Activated T-cell treated with anti-CD3 and anti-CD28 coated beads, Interleukin-2, amount 50 U/mL, for 72 hours (primary cell): ENCODE data around the gene NR1H2. TPM values are rescaled to one million over a fixed set of nuclear protein-coding genes. Genes with fewer than 3 reads are reported as not detected.

Source experiments
- ATAC-seq, 2 donors: fragments of 150-1000 bp; cut with Tn5 transposase; replicated peaks in 1 of 2; 2 replicates each; pipeline ENCODE4 v1.10.0; 2021; ENCODE audit warnings: moderate library complexity in 2 of 2, mild to moderate bottlenecking in 1 of 2
- DNase-seq, 2 donors: peaks; one replicate each; pipeline ENCODE4 v3.0.0; 2021 to 2022; ENCODE audit warnings: mixed read lengths in 1 of 2
- H3K27ac Mint-ChIP-seq: one replicate; pipeline ENCODE4 v1.8.0; 2022; ENCODE audit warnings: mild to moderate bottlenecking, moderate library complexity, mixed read lengths
- H3K27me3 Mint-ChIP-seq: one replicate; pipeline ENCODE4 v1.8.0; 2022; ENCODE audit warnings: low read depth, mixed read lengths
- H3K36me3 Mint-ChIP-seq, 2 donors: one replicate each; pipeline ENCODE4 v1.8.0; 2022; ENCODE audit warnings: mixed read lengths in 2 of 2, mild to moderate bottlenecking in 1 of 2; ENCODE audit not compliant: insufficient read depth in 2 of 2
- H3K4me1 Mint-ChIP-seq: one replicate; pipeline ENCODE4 v1.8.0; 2022; ENCODE audit warnings: low read depth, mixed read lengths
- H3K4me3 Mint-ChIP-seq, 2 donors: one replicate each; pipeline ENCODE4 v1.8.0; 2022; ENCODE audit warnings: mild to moderate bottlenecking in 2 of 2, mixed read lengths in 2 of 2, moderate library complexity in 2 of 2
- H3K9me3 Mint-ChIP-seq, 2 donors: one replicate each; pipeline ENCODE4 v1.8.0; 2022; ENCODE audit warnings: mixed read lengths in 2 of 2
- total RNA-seq, 2 donors: library from RNA; stranded (reverse); gene quantifications; one replicate each; pipeline ENCODE4 v1.2.3, GENCODE V29; 2022

NR1H2 gene
- total RNA-seq, 2 donors from 2014 or later, result 68.2 to 80.1 TPM

DNA sequence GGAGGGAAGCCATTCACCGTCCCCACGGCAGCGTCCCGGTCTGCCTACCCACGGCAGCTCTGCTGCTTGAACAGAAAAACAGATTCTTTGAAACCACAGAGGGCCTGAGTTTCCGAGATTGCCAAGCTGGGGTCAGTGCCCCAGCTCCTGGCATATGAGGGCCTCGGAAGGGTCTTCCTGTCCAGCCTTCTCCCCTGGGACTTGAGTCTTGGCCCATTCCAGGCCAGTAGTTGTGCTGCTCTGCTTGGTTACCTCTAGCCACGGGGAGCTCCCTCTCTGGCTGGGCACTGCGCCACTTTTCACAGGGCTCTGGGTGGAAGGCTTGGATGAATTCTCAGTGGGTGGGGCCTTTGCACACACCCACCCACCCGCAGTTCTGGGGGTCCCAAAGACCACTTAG is 33.9 kb downstream of the NR1H2 start:
- DNase-seq, result no peak
- Mint-ChIP-seq H3K36me3 (peaks cover 3 to 12% of the 10 kb centered on the region in 2 donors), H3K27me3 (no peaks in the 10 kb centered on the region), H3K4me1 (peaks cover 10% of the 10 kb centered on the region), H3K27ac (no peak overlapping the region), H3K4me3 (no peak overlapping the region), H3K9me3 (no peaks in the 10 kb centered on the region)
- ATAC-seq, result no peak

DNA sequence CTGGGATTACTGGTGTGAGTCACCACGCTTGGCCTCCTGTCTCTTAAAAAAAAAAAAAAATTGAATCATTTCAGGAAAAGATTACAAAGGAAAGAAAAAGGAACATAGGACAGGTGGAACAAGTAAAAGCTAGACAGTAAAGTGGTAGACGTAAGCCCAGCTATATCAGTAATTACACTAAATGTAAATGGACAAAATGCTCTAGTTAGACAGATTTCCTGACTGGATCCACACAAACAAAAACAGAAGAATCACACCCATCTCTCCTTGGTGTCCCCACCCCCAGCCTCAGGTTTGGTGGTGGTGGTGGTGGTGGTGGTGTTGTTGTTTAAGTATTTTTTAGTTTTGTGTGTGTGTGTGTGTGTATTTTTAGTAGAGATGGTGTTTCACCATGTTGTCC is 36.2 kb downstream of the NR1H2 start:
- Mint-ChIP-seq H3K4me1 (peaks cover 10% of the 10 kb centered on the region), H3K27ac (peak overlapping the region; percentile 79), H3K27me3 (no peaks in the 10 kb centered on the region), H3K4me3 (no peak overlapping the region), H3K36me3 (peaks cover 0 to 10% of the 10 kb centered on the region in 2 donors), H3K9me3 (no peaks in the 10 kb centered on the region)
- no peak for ATAC-seq
- DNase-seq, result no peak

DNA sequence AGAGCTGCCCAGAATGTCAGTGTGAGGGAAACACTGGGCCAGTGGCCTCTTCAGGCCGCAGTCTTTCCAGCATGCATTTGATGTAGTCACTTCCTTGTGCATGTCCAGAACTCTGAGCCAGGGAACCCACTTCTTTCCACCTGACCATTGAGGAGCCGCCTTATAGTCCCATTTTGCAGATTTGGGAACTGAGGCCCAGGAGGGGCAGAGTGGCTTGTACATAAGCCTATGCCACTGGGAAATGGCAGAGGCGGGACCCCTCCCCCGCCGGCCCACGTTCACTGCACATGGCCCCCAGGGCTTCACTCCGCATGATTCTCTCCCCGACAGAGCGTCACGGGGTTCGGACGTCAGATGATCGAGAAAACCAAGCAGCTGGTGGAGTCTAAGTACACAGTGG is 36.8 kb downstream of the NR1H2 start:
- ATAC-seq, result no peak
- Mint-ChIP-seq H3K9me3 (no peaks in the 10 kb centered on the region), H3K36me3 (peaks cover 0 to 10% of the 10 kb centered on the region in 2 donors), H3K27ac (no peak overlapping the region), H3K27me3 (no peaks in the 10 kb centered on the region), H3K4me3 (no peak overlapping the region), H3K4me1 (peaks cover 10% of the 10 kb centered on the region)
- DNase-seq, result no peak

DNA sequence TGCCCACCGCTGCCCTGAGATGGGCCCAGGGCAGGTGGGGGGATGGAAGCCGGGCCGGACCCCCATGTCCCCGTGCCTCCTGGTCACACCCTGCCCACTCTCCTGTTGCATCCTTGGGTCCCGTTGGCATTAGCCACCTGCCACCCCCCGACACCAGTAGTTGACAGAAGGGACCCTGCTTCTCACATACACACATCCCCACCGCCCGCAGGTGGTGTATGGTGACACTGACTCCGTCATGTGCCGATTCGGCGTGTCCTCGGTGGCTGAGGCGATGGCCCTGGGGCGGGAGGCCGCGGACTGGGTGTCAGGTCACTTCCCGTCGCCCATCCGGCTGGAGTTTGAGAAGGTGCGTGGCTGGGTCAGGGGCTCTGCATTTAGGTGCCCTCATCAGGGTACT is 37.3 kb downstream of the NR1H2 start:
- no peaks in the 10 kb centered on the region for H3K27me3 Mint-ChIP-seq
- H3K4me1 Mint-ChIP-seq, result peaks cover 10% of the 10 kb centered on the region
- ATAC-seq, result no peak
- no peaks in the 10 kb centered on the region for H3K9me3 Mint-ChIP-seq
- no peak overlapping the region for H3K27ac Mint-ChIP-seq
- no peak overlapping the region for H3K4me3 Mint-ChIP-seq
- H3K36me3 Mint-ChIP-seq, result peaks cover 0 to 10% of the 10 kb centered on the region in 2 donors
- no peak for DNase-seq

DNA sequence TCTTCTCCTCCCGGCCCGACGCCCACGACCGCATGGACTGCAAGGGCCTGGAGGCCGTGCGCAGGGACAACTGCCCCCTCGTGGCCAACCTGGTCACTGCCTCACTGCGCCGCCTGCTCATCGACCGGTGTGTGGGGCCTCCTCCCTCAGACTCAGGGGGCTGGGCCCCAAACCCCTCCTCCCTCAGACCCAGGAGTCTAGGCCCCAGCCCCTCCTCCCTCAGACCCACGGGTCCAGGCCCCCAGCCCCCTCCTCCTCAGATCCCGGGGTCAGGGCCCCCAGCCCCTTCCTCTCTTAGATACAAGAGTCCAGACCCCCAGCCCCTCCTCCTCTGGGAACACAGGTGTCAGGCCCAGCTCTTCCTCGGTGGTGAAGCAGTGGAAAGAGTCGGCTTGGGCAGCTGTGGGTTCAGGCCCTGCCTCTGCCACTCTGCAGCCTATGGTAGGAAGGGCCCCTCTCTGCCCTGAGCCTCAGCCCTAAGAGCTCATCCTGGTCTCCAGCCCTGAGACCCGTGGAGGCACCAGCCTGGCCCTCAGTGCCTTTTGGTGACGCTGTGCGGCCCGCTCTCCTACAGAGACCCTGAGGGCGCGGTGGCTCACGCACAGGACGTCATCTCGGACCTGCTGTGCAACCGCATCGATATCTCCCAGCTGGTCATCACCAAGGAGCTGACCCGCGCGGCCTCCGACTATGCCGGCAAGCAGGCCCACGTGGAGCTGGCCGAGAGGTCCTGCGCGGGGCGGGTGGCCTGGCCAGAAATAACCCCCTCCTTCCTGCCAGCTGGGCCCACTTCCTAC is 38.8 kb downstream of the NR1H2 start:
- Mint-ChIP-seq H3K27me3 (peaks cover 14% of the 10 kb centered on the region), H3K4me1 (peaks cover 23% of the 10 kb centered on the region), H3K9me3 (no peaks in the 10 kb centered on the region), H3K4me3 (no peak overlapping the region), H3K36me3 (peaks cover 7 to 12% of the 10 kb centered on the region in 2 donors), H3K27ac (peak overlapping the region; percentile 68)
- DNase-seq (peak; percentile 75 to 83), ATAC-seq (peak; percentile 77 to 86)

DNA sequence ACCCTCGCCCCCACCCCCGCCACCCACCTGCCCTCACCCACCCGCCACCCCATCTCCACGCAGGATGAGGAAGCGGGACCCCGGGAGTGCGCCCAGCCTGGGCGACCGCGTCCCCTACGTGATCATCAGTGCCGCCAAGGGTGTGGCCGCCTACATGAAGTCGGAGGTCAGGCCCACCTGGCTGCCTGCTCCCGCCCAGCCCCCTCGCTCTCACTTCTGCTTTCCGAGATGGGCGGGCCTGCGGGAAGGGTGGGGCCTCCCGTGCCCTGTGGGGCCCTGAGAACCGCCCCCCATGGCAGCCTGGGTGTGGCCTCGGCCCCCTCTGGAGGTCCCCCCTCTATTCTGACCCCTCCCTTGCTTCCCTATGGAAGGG is 39.4 kb downstream of the NR1H2 start:
- DNase-seq, result no peak

DNA sequence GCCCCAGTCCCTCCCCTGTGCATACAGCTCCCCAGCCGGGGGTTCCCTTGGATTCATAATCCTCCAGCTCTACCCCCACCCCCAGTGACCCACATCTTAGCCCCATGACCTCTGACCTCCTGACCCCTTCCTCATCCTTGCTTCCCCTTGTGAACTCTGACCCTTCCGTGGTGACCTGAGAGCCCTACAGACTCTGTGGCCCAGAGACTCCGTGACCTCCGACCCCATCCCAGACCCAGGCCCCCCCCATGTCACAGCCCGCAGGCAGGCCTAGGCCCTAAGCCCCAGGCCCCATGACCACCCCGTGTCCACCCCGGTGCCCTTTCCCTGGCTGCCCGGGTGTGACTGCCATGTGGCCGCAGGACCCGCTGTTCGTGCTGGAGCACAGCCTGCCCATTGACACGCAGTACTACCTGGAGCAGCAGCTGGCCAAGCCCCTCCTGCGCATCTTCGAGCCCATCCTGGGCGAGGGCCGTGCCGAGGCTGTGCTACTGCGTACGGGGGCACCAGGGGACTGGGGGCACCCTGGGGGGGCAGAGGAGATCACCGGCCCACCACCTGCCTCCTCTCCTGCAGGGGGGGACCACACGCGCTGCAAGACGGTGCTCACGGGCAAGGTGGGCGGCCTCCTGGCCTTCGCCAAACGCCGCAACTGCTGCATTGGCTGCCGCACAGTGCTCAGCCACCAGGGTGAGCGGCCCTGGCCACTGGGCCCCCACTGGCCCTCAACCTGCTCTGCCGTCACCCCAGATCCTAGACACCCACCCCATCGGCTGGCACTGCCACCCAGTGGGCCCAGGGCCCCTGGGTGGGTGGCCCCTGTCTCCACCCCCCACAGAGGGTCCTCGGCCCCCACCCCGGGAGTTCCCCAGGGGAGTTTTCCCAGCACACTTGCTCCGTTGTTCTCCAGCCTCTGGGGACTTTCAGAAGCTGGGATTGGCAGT is 40.0 kb downstream of the NR1H2 start:
- H3K4me3 Mint-ChIP-seq, result no peak overlapping the region
- DNase-seq, result no peak
- H3K9me3 Mint-ChIP-seq, result peaks cover 0 to 3% of the 10 kb centered on the region in 2 donors
- no peak for ATAC-seq
- peaks cover 8 to 13% of the 10 kb centered on the region in 2 donors for H3K36me3 Mint-ChIP-seq
- peaks cover 25% of the 10 kb centered on the region for H3K27me3 Mint-ChIP-seq
- peaks cover 33% of the 10 kb centered on the region for H3K4me1 Mint-ChIP-seq
- H3K27ac Mint-ChIP-seq, result no peak overlapping the region

More for the DNA sequence above, 39.4 kb downstream of the NR1H2 start:
- Mint-ChIP-seq H3K27ac (no peak overlapping the region), H3K4me1 (peaks cover 28% of the 10 kb centered on the region), H3K36me3 (peaks cover 8 to 9% of the 10 kb centered on the region in 2 donors), H3K4me3 (no peak overlapping the region), H3K27me3 (peaks cover 20% of the 10 kb centered on the region), H3K9me3 (no peaks in the 10 kb centered on the region)
- ATAC-seq, result no peak

DNA sequence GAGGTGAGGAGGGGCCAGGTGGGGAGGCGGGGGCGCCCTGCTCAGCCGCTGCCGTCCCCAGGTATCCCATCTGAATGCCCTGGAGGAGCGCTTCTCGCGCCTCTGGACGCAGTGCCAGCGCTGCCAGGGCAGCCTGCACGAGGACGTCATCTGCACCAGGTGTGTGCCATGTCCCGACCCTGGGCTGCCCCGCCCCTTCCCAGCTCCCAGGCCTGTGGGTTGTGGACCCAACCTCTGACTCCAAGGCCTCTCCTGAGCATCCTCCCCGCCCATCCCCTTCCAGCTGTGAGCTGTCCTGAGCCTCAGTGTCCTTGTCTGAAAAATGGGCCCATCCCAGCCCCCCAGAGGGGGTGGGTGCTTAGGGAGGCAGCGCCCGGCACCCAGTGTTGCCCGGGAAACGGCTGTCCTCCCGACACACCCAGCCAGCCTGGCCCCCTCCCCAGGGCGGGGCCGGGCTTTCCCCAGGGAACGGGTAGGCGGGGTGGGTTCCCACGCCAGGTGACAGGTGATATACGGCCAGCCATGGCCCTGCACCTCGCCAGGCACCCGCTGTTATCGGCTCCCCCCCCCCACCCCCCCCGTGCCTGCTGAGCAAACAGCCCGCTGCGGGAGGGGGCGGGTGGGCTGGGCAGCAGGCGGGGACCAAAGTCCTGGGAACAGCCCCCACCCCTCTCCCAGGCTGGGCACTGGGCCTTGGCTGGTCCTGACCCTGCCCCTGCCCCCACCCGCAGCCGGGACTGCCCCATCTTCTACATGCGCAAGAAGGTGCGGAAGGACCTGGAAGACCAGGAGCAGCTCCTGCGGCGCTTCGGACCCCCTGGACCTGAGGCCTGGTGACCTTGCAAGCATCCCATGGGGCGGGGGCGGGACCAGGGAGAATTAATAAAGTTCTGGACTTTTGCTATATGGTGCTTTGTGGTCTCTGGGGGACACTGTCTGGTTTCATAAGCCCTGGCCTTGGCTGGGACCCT is 41.1 kb downstream of the NR1H2 start:
- Mint-ChIP-seq H3K4me3 (no peak overlapping the region), H3K36me3 (peaks cover 8 to 15% of the 10 kb centered on the region in 2 donors), H3K27ac (no peak overlapping the region), H3K27me3 (peaks cover 25% of the 10 kb centered on the region), H3K4me1 (peaks cover 30% of the 10 kb centered on the region), H3K9me3 (peaks cover 0 to 3% of the 10 kb centered on the region in 2 donors)
- no peak for DNase-seq
- ATAC-seq, result no peak

DNA sequence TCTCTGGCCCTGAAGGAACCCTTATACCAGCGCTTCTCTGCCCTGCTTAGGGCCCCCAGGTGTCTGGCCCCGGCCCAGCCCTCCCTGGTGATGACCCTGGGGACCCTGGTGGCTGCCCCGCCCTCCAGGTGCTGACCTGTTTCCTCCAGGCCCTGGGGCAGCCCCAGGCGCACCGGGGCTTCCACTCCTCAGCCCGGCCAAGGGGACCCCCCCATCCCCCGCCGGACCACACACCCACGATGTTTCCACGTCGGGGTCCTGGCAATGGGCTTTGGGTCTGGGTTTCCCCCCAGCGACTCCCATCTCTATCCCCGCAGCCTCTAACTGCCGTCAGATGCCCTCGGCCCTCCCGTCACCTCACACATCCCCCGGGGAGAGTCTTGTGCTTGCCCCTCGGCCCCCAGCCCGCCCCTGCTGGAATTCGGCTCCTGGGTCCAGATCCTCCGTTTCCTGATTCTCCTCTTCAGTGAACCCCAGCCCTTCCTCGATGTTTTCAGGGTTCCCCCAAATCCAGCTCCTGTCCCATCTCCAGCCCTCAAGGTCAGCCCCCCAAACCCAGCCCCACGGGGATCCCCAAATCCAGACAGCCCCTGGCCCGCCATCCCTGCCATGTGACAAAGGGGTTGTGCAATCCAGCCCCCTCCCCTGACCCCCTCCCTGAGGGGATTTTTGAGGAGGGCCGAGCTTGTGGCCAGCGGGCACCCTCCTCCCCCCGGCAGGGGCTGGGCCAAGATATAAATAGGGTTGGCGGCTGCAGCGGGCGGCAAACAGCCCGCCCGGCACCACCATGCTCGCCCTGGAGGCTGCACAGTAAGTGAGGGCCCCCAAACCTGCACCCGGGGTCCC is 42.1 kb downstream of the NR1H2 start, which contains the start of gene SPIB:
SPIB (plus strand) TSS at position 763 of the 846 bp plus-strand sequence; CDS start at position 788, 25 bp downstream.
- Mint-ChIP-seq H3K27ac (no peak within 1 kb of the TSS), H3K9me3 (peaks cover 0 to 3% of the 10 kb centered on the region in 2 donors), H3K36me3 (peaks cover 8 to 12% of the 10 kb centered on the region in 2 donors), H3K27me3 (peaks cover 25% of the 10 kb centered on the region), H3K4me1 (peaks cover 30% of the 10 kb centered on the region), H3K4me3 (peak within 1 kb of the TSS; percentile 9 to 49)
- ATAC-seq (peak in 1 of 2 donors; percentile 7), DNase-seq (no peak)

DNA sequence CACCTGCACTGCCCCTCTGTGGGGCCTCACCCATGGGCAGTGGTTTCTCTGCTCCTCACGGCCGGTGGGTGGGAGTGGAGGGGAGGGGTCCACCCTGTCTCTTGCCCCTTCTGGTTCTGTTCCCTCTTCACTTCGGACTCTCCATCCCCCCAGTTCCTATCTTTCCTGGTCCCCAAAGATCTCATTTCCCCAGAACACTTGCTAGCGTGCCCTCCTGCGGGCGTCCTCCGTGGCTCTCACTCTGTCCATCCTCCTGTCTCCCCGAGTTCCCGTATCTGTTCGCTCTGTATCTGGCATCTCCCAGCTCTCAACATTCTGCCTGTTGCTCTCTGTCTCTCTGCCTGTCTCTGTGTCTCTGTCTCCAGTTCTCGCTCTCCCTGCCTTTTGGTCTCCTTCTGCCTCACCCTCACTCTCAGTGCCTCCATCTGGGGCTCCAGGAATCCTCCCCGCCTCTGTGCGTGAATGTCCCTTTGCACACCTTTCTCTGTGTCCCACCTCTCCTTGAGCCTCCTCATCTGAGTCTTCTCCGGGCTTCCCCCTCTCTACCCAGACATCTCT is 42.8 kb downstream of the NR1H2 start:
- no peak for ATAC-seq
- Mint-ChIP-seq H3K4me1 (peaks cover 30% of the 10 kb centered on the region), H3K36me3 (peaks cover 8 to 12% of the 10 kb centered on the region in 2 donors), H3K9me3 (peaks cover 0 to 3% of the 10 kb centered on the region in 2 donors), H3K27me3 (peaks cover 25% of the 10 kb centered on the region), H3K4me3 (peak overlapping the region; percentile 9 to 49), H3K27ac (no peak overlapping the region)
- DNase-seq, result no peak

DNA sequence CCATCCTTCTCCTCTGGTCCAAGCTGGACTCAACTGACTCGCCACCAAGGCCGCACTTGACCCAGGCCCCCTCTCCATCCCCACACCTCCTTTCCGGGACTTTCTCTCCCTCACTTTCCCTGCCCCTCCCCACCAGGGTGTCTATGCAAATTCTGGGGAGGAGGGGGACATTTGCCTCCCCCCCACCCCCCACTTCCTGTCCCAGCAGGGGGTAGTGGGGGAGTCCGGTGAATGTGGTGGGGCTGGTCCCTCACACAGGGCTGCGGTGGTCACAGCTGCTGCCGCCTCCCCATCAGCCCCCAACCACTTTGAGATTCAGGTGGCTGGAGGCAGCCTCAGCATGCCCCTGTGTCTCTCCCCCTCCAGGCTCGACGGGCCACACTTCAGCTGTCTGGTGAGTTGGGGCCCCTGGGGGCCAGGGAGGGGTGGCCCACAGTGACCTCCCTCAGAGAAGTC is 43.4 kb downstream of the NR1H2 start:
- peaks cover 25% of the 10 kb centered on the region for H3K27me3 Mint-ChIP-seq
- peaks cover 8 to 10% of the 10 kb centered on the region in 2 donors for H3K36me3 Mint-ChIP-seq

More for the DNA sequence above, 43.4 kb downstream of the NR1H2 start:
- peaks cover 0 to 3% of the 10 kb centered on the region in 2 donors for H3K9me3 Mint-ChIP-seq
- peak in 1 of 2 donors; percentile 15 for ATAC-seq
- no peak for DNase-seq
- H3K4me1 Mint-ChIP-seq, result peaks cover 27% of the 10 kb centered on the region
- no peak overlapping the region for H3K27ac Mint-ChIP-seq
- peak overlapping the region in 1 of 2 donors; percentile 49 for H3K4me3 Mint-ChIP-seq
